BLaER1 treated with 17β-estradiol and CSF1 and Interleukin-3, amounts not matched to agents 10 nM and 100 nM (cell line): Measurements from ENCODE around the gene EYA2.

Experiments used
- H3K27ac ChIP-seq, 11 experiments: shearing (Covaris generic); formaldehyde crosslinking; 2 replicates each; pipeline ENCODE4 v1.8.1; 2022
- H3K27me3 ChIP-seq, 11 experiments: shearing (Covaris generic); formaldehyde crosslinking; 2 replicates each; pipeline ENCODE4 v1.8.1; 2022
- H3K36me3 ChIP-seq, 11 experiments: shearing (Covaris generic); formaldehyde crosslinking; 2 replicates each; pipeline ENCODE4 v1.8.1; 2022
- H3K4me1 ChIP-seq, 10 experiments: shearing (Covaris generic); formaldehyde crosslinking; 2 replicates each; pipeline ENCODE4 v1.8.1; 2022
- H3K4me2 ChIP-seq, 11 experiments: shearing (Covaris generic); formaldehyde crosslinking; 2 replicates each; pipeline ENCODE4 v1.8.1; 2022
- H3K4me3 ChIP-seq, 10 experiments: shearing (Covaris generic); formaldehyde crosslinking; 2 replicates each; pipeline ENCODE4 v1.8.1; 2022
- H3K9ac ChIP-seq, 11 experiments: shearing (Covaris generic); formaldehyde crosslinking; 2 replicates each; pipeline ENCODE4 v1.8.1; 2022
- H3K9me3 ChIP-seq, 11 experiments: shearing (Covaris generic); formaldehyde crosslinking; replicated peaks in 1 of 11; 2 replicates each; pipeline ENCODE4 v1.8.1; 2022
- H4K20me1 ChIP-seq, 11 experiments: shearing (Covaris generic); formaldehyde crosslinking; 2 replicates each; pipeline ENCODE4 v1.8.1; 2022
- Cebpa-rat ChIP-seq, 11 experiments: shearing (Covaris generic); IDR thresholded peaks; 2 replicates each; pipeline ENCODE4 v1.8.1; 2022

Gene EYA2

GRCh38 chr20:47106786-47107185 lies 212.1 kb downstream of the EYA2 start:
- H3K36me3 ChIP-seq = peaks cover 0 to 11% (median 0%) of the 10 kb centered on the region in 11 experiments; a peak in 1 of 22 replicates
- H3K27ac ChIP-seq = peak overlapping the region in 1 of 11 experiments; percentile 40; a peak in 1 of 22 replicates
- no peak overlapping the region for H3K4me2 ChIP-seq
- no peak overlapping the region for H3K9ac ChIP-seq
- TF ChIP-seq Cebpa-rat (IDR thresholded peaks at IDR 0.05) = no peak
- H4K20me1 ChIP-seq = no peaks in the 10 kb centered on the region
- no peak overlapping the region for H3K4me3 ChIP-seq
- peaks cover 0 to 28% (median 0%) of the 10 kb centered on the region in 10 experiments; a peak in 6 of 20 replicates for H3K4me1 ChIP-seq
- no peaks in the 10 kb centered on the region for H3K27me3 ChIP-seq
- H3K9me3 ChIP-seq = peaks cover 47 to 78% (median 64%) of the 10 kb centered on the region in 11 experiments

- H3K9ac ChIP-seq = 0 out of 22 replicates have a peak overlapping the region, but pooled peaks of 1 of the 11 experiments have one; percentile 18
- H3K36me3 ChIP-seq = peaks cover 0 to 11% (median 0%) of the 10 kb centered on the region in 11 experiments; a peak in 1 of 22 replicates
- no peaks in the 10 kb centered on the region for H4K20me1 ChIP-seq
- peak overlapping the region in 2 of 11 experiments; percentile 50 to 56; a peak in 4 of 22 replicates for H3K4me2 ChIP-seq
- H3K27me3 ChIP-seq = no peaks in the 10 kb centered on the region
- H3K9me3 ChIP-seq = peaks cover 29 to 62% (median 44%) of the 10 kb centered on the region in 11 experiments
- H3K27ac ChIP-seq = 0 out of 22 replicates have a peak overlapping the region, but pooled peaks of 1 of the 11 experiments have one; percentile 24
- peaks cover 0 to 45% (median 0%) of the 10 kb centered on the region in 10 experiments; a peak in 8 of 20 replicates for H3K4me1 ChIP-seq
- no peak for TF ChIP-seq Cebpa-rat (IDR thresholded peaks at IDR 0.05)
- H3K4me3 ChIP-seq = no peak overlapping the region
These were observed 214.4 kb downstream of the EYA2 start for GRCh38 chr20:47108994-47109393.

- H3K4me1 ChIP-seq = peaks cover 0 to 52% (median 0%) of the 10 kb centered on the region in 10 experiments; a peak in 8 of 20 replicates
- H4K20me1 ChIP-seq = no peaks in the 10 kb centered on the region
- no peak overlapping the region for H3K27ac ChIP-seq
- no peak for TF ChIP-seq Cebpa-rat (IDR thresholded peaks at IDR 0.05)
- peaks cover 29 to 47% (median 36%) of the 10 kb centered on the region in 11 experiments for H3K9me3 ChIP-seq
- no peak overlapping the region for H3K4me3 ChIP-seq
- no peak overlapping the region for H3K9ac ChIP-seq
- H3K27me3 ChIP-seq = no peaks in the 10 kb centered on the region
- no peak overlapping the region for H3K4me2 ChIP-seq
- peaks cover 0 to 11% (median 0%) of the 10 kb centered on the region in 11 experiments; a peak in 1 of 22 replicates for H3K36me3 ChIP-seq
These were observed 216.2 kb downstream of the EYA2 start for GRCh38 chr20:47110819-47111218.

- Histone ChIP-seq H3K4me3 (no peak overlapping the region), H3K27ac (no peak overlapping the region), H3K27me3 (no peaks in the 10 kb centered on the region), H3K9ac (no peak overlapping the region), H3K36me3 (peaks cover 0 to 11% (median 0%) of the 10 kb centered on the region in 11 experiments; a peak in 1 of 22 replicates), H4K20me1 (no peaks in the 10 kb centered on the region), H3K4me1 (peaks cover 0 to 54% (median 0%) of the 10 kb centered on the region in 10 experiments; a peak in 8 of 20 replicates), H3K9me3 (peaks cover 29 to 47% (median 36%) of the 10 kb centered on the region in 11 experiments), H3K4me2 (no peak overlapping the region)
- no peak for TF ChIP-seq Cebpa-rat (IDR thresholded peaks at IDR 0.05)
These were observed 216.9 kb downstream of the EYA2 start for GRCh38 chr20:47111576-47111975.

GRCh38 chr20:47113362-47114109 lies 218.9 kb downstream of the EYA2 start:
- no peak overlapping the region for H3K4me3 ChIP-seq
- H3K27me3 ChIP-seq = no peaks in the 10 kb centered on the region
- H3K27ac ChIP-seq = peak overlapping the region in 2 of 11 experiments; percentile 21 to 39; a peak in 4 of 22 replicates
- no peak for TF ChIP-seq Cebpa-rat (IDR thresholded peaks at IDR 0.05)
- peaks cover 0 to 64% (median 2%) of the 10 kb centered on the region in 10 experiments; a peak in 10 of 20 replicates for H3K4me1 ChIP-seq
- peak overlapping the region in 5 of 11 experiments; percentile 0 to 79 (median 15); a peak in 7 of 22 replicates for H3K4me2 ChIP-seq
- H3K36me3 ChIP-seq = peaks cover 0 to 11% (median 0%) of the 10 kb centered on the region in 11 experiments; a peak in 1 of 22 replicates
- H3K9ac ChIP-seq = peak overlapping the region in 1 of 11 experiments; percentile 54; a peak in 2 of 22 replicates
- no peaks in the 10 kb centered on the region for H4K20me1 ChIP-seq
- H3K9me3 ChIP-seq = peaks cover 24 to 38% (median 32%) of the 10 kb centered on the region in 11 experiments

- H3K27ac ChIP-seq = no peak overlapping the region
- H4K20me1 ChIP-seq = no peaks in the 10 kb centered on the region
These were observed 221.1 kb downstream of the EYA2 start for GRCh38 chr20:47115694-47116093.

GRCh38 chr20:47117371-47117770 lies 222.7 kb downstream of the EYA2 start:
- no peaks in the 10 kb centered on the region for H4K20me1 ChIP-seq
- H3K36me3 ChIP-seq = no peaks in the 10 kb centered on the region
- H3K4me3 ChIP-seq = no peak overlapping the region
- peak overlapping the region in 4 of 11 experiments; percentile 50 to 90 (median 82); a peak in 7 of 22 replicates for H3K27ac ChIP-seq
- no peaks in the 10 kb centered on the region for H3K27me3 ChIP-seq
- TF ChIP-seq Cebpa-rat (IDR thresholded peaks at IDR 0.05) = no peak
- 0 out of 22 replicates have a peak, but pooled peaks cover 0 to 2% (median 0%) of the 10 kb centered on the region in 11 experiments for H3K9me3 ChIP-seq
- H3K9ac ChIP-seq = peak overlapping the region in 3 of 11 experiments; percentile 68 to 72 (median 71); a peak in 5 of 22 replicates
- peak overlapping the region in 3 of 11 experiments; percentile 75 to 83 (median 77); a peak in 6 of 22 replicates for H3K4me2 ChIP-seq
- H3K4me1 ChIP-seq = peaks cover 0 to 78% (median 3%) of the 10 kb centered on the region in 10 experiments; a peak in 10 of 20 replicates

More at GRCh38 chr20:47115694-47116093, 221.1 kb downstream of the EYA2 start:
- H3K27me3 ChIP-seq = no peaks in the 10 kb centered on the region
- no peak overlapping the region for H3K9ac ChIP-seq
- H3K9me3 ChIP-seq = peaks cover 12 to 19% (median 15%) of the 10 kb centered on the region in 11 experiments
- H3K4me1 ChIP-seq = peaks cover 0 to 72% (median 3%) of the 10 kb centered on the region in 10 experiments; a peak in 10 of 20 replicates
- no peak for TF ChIP-seq Cebpa-rat (IDR thresholded peaks at IDR 0.05)
- H3K4me3 ChIP-seq = no peak overlapping the region
- no peak overlapping the region for H3K4me2 ChIP-seq
- peaks cover 0 to 8% (median 0%) of the 10 kb centered on the region in 11 experiments; a peak in 1 of 22 replicates for H3K36me3 ChIP-seq

- Histone ChIP-seq H3K27me3 (no peaks in the 10 kb centered on the region), H3K36me3 (no peaks in the 10 kb centered on the region), H3K4me2 (peak overlapping the region in 4 of 11 experiments; percentile 29 to 83 (median 76); a peak in 7 of 22 replicates), H3K4me1 (peaks cover 0 to 76% (median 3%) of the 10 kb centered on the region in 10 experiments; a peak in 10 of 20 replicates), H3K9ac (peak overlapping the region in 3 of 11 experiments; percentile 68 to 72 (median 71); a peak in 6 of 22 replicates), H3K9me3 (no peaks in the 10 kb centered on the region), H3K27ac (peak overlapping the region in 4 of 11 experiments; percentile 50 to 90 (median 82); a peak in 7 of 22 replicates), H4K20me1 (no peaks in the 10 kb centered on the region), H3K4me3 (no peak overlapping the region)
- TF ChIP-seq Cebpa-rat (IDR thresholded peaks at IDR 0.05) = no peak
These were observed 223.1 kb downstream of the EYA2 start for GRCh38 chr20:47117773-47118172.
